HG02981 (cell line): Measurements from ENCODE around the gene PIGW.
"Not testable (repeated sequence)": the region's sequence is repeated elsewhere in the genome, so short reads cannot be mapped to it uniquely, and the experiment has no call there.

Experiments used
- ATAC-seq: cut with Tn5 transposase; IDR thresholded peaks from one replicate; pipeline ENCODE4 v1.9.1; 2021; ENCODE audit warnings: mild to moderate bottlenecking, moderate library complexity; ENCODE audit not compliant: unreplicated experiment

PIGW gene

GRCh38 chr17:36508439-36508838 lies 26.3 kb upstream of the PIGW start:
- ATAC-seq: not testable (repeated sequence)

DNA sequence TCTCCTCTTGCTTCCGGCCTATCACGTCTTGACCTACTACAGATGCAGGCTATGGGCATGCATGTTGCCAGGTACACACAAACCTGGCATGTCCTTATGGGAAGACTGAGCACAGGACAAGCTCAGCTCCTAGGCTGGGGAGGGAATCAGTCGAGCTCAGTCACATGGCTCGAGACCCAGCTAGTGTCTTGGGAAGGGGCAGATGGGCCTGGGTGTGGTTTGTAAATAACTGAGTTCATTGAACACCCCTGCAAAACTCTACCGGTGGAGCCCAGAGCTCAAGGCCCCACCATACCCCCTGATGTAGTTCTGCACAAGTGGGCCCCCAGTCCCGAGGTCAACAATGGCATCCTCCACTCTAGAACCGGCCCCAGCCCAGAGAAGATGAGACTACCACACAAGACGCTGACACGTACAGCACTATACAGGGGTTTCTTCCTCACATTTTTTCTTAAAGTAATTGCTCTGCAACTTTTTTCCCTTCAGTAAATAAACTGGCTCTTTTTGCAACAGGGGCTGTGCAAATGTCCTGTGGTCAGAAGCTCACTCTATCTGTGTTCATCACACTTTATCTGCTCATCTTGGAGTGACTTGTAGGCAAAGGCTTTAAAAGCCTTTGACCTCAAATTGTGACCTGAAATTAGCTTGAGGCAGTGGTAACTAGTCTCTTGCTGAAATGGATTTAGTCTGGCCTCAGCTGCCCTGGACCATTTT lies 25.4 kb upstream of the PIGW start:
- no peak for ATAC-seq

DNA sequence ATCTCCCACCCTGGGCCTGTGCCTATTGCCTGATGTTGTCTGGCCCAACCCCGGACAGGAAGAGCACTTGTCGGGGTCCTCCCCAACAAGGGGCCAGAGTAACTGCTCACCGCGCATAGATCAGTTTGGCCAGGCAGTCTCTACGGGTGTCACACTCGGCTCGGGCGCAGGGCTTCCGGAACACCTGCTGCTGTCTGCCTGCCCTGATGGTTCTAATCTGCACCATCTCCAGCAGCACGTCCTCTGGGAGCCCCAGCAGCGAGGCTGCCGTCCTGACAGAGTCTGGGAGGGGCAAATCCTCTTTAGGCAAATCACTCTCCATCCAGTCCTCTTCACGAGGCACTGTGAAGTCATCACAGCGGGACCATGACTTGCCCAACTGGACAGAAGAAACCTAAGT lies 24.2 kb upstream of the PIGW start:
- no peak for ATAC-seq

GRCh38 chr17:36511216-36511615 lies 23.6 kb upstream of the PIGW start:
- no peak for ATAC-seq

GRCh38 chr17:36512641-36513040 lies 22.1 kb upstream of the PIGW start:
- no peak for ATAC-seq

GRCh38 chr17:36514856-36515255 lies 19.9 kb upstream of the PIGW start:
- no peak for ATAC-seq

- no peak for ATAC-seq
Measured at GRCh38 chr17:36515837-36516236, 18.9 kb upstream of the PIGW start.

DNA sequence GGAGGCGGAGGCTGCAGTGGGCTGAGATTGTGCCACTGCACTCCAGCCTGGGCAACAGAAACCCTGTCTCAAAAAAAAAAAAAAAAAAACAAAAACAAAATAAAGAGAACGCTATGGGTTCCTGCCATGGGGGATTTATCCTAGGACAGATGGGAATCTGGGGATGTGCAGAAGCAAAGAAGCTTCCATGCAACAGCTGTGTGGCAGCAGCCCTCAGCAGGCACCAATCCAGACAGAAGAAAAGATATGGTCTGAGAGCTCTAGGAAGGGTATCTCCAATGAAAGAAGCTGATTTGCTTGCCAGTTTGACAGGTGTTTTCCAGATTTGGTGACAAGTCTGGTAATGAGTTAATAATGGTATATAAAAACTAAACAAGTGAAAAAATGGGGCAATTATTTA lies 11.7 kb upstream of the PIGW start:
- ATAC-seq: no peak

- no peak for ATAC-seq
Measured at GRCh38 chr17:36524428-36524876, 10.3 kb upstream of the PIGW start.

DNA sequence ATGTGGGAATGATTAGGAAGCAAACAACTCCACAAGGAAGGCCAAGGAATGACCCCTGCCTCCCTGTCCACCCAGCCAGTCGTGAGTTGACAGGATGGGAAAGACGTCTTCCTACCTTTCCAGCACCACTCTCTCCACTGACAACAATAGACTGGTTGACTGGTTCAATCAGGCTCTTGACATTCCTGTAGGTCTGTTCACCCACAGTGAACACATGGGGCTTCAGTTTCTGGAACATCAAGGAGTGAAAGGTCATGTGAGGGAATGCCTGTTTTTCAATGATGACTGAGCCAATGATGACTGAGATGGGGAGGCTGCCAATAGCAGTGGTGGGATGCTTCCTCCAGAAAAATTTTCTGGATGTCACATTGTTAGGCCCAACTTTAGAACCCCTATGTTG lies 9.7 kb upstream of the PIGW start:
- no peak for ATAC-seq

- ATAC-seq: no peak
Measured at GRCh38 chr17:36525888-36526287, 8.9 kb upstream of the PIGW start.

DNA sequence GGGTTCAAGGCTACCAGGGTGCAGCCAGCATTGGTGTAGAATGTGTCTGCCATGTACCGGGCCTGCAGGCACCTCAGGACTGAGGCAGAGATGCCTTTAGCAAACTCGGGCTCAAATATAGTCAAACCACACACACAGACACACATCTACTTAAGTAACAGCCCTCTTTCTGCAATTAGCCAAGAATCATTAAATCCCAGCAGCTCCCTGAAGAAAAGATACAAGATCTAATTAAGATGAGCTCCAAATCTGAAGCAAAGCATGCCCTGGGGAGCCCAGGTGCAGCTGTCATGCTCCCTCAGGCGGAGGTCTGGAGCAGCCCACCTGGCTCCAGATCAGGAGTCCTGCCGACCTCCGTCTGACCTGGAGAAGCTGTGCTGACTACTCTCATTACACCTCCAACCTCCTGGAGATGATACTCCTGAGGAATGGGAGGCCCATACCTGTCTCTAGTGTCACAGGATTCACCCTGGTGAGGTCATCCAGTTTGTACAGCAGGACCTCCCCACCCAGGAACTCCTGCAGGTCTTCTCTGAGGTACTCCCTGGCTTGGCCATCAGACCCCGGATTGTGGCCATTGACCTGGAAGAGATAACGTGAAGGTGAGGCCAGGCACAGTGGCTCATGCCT lies 7.1 kb upstream of the PIGW start:
- no peak for ATAC-seq

DNA sequence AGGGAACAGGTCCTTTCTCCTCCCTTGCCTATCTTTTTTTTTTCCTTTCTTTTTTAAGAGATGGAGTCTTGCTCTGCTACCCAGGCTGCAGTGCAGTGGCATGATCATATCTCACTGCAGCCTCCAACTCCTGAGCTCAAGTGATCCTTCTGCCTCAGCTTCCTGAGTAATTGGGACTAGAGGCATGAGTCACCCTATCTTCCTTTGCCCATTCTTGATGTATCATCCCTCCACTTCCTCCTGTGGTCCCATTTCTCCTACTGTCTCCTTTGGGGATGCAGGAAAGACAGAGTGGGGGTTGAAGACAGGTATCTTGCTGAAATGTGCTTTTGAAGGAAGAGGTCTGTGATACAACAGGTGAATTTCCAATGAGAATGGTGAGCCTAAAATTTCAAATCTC lies 5.7 kb upstream of the PIGW start:
- no peak for ATAC-seq

DNA sequence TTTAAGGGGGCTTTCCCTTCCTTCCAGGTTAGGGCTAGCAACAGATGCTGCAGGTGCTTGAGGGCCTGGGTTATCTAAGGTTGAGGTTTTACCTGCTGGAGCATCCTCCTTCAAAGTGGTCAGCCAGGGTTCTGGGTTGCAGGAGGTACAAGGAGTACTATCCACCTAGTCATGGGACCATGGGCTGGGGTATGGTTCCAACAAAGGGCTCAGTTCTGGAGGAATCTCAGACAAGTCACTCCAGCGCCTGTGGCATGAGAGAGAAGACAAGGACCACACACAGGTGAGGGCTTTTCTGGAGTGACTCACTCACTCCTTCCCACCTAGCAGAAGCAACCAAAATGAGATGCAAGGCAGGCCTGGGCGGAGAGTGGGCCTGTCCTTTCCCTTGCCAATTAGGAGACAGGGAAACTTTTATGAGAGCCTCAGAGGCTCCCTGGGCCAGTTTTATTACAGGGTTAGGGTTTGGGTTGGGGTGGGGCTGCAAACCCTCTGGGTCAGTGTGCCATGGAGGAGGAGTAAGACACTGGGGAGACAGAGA lies 2.3 kb upstream of the PIGW start:
- ATAC-seq: no peak

- ATAC-seq: no peak
Measured at GRCh38 chr17:36533935-36534839, 600 bp upstream of the PIGW start.

DNA sequence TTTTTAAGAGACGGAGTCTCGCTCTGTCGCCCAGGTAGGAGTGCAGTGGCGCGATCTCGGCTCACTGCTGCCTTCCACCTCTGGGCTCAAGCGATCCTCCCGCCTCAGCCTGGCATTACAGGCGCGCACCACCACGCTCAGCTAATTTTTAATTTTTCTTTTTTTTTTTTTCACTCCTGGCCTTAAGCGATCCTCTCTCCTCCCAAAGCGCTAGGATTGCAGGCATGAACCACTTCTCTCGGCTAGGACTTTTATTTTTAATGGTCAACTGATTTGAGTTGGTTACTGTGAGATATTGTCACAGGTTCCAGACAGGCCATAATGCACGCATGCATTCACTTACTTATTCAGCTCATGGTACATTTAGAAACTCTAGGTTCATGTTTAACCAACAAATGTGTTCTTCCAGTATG lies 888 bp downstream of the PIGW start:
- peak; percentile 19 for ATAC-seq

GRCh38 chr17:36540696-36541095 lies 5.9 kb downstream of the PIGW start:
- ATAC-seq: no peak

- ATAC-seq: no peak
Measured at GRCh38 chr17:36542755-36543154, 8.0 kb downstream of the PIGW start.

DNA sequence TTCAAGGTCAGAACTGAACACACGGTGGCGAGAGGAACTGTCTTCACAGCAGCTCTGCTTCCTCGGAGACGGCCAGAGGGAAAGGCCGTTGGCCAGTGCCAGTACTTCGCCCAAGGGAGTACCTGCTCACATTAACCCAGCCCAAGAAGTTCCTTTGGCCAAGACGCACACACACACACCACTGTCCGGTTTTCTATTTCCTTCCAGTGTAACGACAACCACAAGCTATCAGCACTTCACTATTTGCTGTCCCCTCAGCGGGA lies 9.2 kb downstream of the PIGW start:
- no peak for ATAC-seq

GRCh38 chr17:36544307-36545076 lies 9.7 kb downstream of the PIGW start, which contains the start of gene GGNBP2:
Gene GGNBP2 (plus strand): TSS chr17:36544919. CDS start chr17:36545725, 806 bp downstream.
- peak; percentile 50 for ATAC-seq

DNA sequence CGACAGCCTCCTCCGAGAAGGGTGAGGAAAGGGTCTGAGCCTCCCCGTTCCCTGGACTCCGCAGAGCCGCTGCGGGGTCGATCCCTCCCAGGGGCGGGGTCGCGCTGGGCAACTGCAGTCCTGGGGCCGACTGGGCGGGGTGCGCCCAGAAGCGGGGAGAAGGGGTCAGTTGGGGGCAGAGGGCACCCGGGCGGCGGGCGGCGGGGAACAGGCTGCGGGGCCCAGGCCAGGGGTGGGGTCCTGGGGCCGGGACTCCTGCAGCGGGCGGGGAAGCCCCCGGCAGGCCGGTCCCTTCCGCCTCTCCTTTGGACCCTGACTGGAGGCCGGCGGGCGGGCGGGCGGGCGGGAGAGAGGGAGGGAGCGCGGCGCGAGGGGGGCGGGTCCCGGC lies 10.3 kb downstream of the PIGW start:
- no peak for ATAC-seq
